ENCODE data around the gene ASCL1. TPM values are rescaled to one million over a fixed set of nuclear protein-coding genes. Genes with fewer than 3 reads are reported as not detected.

The ASCL1 gene
- total and polyA plus RNA-seq, 10 of the 15 experiments (the other 5 are each of a cell fraction or from before 2014, with no cell fraction given): 10.6 to 61.1 (median 20.5) TPM

- TF ChIP-seq NBN (IDR thresholded peaks at IDR 0.05): peak; percentile 93
- TF ChIP-seq EED (IDR thresholded peaks at IDR 0.05; ENCODE audit: low read depth): no peak; the same call in 1 of the 2 replicates
- TF ChIP-seq SKIL (IDR thresholded peaks at IDR 0.05; ENCODE audit: low read depth, poor library complexity, severe bottlenecking): no peak
- TF ChIP-seq ZBED1 (IDR thresholded peaks at IDR 0.05; ENCODE audit: borderline replicate concordance): no peak
- no peak for TF ChIP-seq HDAC6 (IDR thresholded peaks at IDR 0.05; ENCODE audit: unreplicated experiment)
- TF ChIP-seq SREBF2 (IDR thresholded peaks at IDR 0.05; ENCODE audit: low read length): no peak
- TF ChIP-seq STAT3 (IDR thresholded peaks at IDR 0.05; ENCODE audit: low read depth, low read length): no peak
- 0 out of 2 replicates have a peak, but pooled peaks have one; percentile 39 for TF ChIP-seq GATAD2B (conservative IDR thresholded peaks at IDR 0.05; ENCODE audit: low read depth)
- no peak for TF ChIP-seq HSF1 (IDR thresholded peaks at IDR 0.05; ENCODE audit: low read depth, low read length)
- peak in 1 of 2 experiments; percentile 17; a peak in 1 of 4 replicates for TF ChIP-seq EP300 (IDR thresholded peaks at IDR 0.05; ENCODE audit: borderline replicate concordance in 1 of 2, control insufficient read depth in 1 of 2, low read depth in 2 of 2, low read length in 2 of 2)
- TF ChIP-seq POLR2AphosphoS5 (IDR thresholded peaks at IDR 0.05; ENCODE audit: low read length): no peak
- TF ChIP-seq BRCA1 (IDR thresholded peaks at IDR 0.05; ENCODE audit: low read depth, low read length): no peak
- TF ChIP-seq E4F1 (IDR thresholded peaks at IDR 0.05; ENCODE audit: borderline replicate concordance, partially characterized antibody): no peak
- no peak for TF ChIP-seq EGR1 (IDR thresholded peaks at IDR 0.05; ENCODE audit: borderline replicate concordance in 1 of 2, low read depth in 2 of 2, low read length in 2 of 2)
- no peak for TF ChIP-seq CBX5 (IDR thresholded peaks at IDR 0.05; ENCODE audit: low read depth)
- TF ChIP-seq, protein P1, sequence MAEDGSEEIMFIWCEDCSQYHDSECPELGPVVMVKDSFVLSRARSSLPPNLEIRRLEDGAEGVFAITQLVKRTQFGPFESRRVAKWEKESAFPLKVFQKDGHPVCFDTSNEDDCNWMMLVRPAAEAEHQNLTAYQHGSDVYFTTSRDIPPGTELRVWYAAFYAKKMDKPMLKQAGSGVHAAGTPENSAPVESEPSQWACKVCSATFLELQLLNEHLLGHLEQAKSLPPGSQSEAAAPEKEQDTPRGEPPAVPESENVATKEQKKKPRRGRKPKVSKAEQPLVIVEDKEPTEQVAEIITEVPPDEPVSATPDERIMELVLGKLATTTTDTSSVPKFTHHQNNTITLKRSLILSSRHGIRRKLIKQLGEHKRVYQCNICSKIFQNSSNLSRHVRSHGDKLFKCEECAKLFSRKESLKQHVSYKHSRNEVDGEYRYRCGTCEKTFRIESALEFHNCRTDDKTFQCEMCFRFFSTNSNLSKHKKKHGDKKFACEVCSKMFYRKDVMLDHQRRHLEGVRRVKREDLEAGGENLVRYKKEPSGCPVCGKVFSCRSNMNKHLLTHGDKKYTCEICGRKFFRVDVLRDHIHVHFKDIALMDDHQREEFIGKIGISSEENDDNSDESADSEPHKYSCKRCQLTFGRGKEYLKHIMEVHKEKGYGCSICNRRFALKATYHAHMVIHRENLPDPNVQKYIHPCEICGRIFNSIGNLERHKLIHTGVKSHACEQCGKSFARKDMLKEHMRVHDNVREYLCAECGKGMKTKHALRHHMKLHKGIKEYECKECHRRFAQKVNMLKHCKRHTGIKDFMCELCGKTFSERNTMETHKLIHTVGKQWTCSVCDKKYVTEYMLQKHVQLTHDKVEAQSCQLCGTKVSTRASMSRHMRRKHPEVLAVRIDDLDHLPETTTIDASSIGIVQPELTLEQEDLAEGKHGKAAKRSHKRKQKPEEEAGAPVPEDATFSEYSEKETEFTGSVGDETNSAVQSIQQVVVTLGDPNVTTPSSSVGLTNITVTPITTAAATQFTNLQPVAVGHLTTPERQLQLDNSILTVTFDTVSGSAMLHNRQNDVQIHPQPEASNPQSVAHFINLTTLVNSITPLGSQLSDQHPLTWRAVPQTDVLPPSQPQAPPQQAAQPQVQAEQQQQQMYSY (CRISPR knock-in tag; IDR thresholded peaks at IDR 0.05): no peak
- no peak for TF ChIP-seq MEF2A (IDR thresholded peaks at IDR 0.05; ENCODE audit: insufficient read depth, low read depth, low read length)
Measured at GRCh38 chr12:102950107-102950949, 7.1 kb upstream of the ASCL1 start (continued).
